LNCAP (cell line): ENCODE data around the gene HOXA4.

Experiments used
- TF ChIP-seq, protein P1 (sequence below): fragments of 450-650 bp; IDR thresholded peaks from 2 replicates; pipeline ENCODE4 v1.5.1; 2017; ENCODE audit warnings: mild to moderate bottlenecking

Gene HOXA4

DNA sequence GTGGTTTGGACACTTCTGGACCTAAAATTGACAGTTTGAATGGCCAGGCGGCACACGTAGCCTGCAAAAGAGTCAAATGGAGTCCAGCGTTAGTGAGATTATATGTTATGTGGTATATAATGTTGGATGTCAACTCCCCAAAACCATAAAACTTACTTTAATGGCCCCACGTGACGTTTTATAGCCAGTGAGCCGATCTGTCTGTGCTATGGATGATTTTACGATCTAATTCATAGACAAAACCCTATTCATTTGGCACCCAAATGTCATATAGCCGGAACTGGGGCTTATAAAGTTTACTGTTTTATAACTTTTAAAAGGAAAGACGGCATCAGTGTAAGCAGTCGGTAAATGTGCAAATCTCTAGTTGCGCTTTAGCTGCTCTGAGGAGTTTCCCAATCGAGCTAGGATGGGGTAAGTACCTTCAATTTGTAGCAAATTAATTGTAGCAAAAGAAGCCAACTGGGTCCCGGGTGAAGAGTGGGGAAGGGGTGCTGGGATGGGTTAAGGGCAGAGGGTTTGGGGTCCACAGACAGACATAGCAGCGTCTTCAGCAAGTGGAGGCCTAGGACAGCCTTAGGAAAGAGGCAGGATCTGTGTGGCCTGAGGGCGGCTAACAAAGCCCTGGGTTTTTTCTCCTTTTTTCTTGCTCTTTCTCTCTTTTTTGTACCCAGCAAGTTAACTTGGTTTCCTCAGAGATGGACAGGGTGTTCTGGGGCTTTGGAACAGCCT lies 9.7 kb upstream of the HOXA4 start:
- TF ChIP-seq, protein P1, sequence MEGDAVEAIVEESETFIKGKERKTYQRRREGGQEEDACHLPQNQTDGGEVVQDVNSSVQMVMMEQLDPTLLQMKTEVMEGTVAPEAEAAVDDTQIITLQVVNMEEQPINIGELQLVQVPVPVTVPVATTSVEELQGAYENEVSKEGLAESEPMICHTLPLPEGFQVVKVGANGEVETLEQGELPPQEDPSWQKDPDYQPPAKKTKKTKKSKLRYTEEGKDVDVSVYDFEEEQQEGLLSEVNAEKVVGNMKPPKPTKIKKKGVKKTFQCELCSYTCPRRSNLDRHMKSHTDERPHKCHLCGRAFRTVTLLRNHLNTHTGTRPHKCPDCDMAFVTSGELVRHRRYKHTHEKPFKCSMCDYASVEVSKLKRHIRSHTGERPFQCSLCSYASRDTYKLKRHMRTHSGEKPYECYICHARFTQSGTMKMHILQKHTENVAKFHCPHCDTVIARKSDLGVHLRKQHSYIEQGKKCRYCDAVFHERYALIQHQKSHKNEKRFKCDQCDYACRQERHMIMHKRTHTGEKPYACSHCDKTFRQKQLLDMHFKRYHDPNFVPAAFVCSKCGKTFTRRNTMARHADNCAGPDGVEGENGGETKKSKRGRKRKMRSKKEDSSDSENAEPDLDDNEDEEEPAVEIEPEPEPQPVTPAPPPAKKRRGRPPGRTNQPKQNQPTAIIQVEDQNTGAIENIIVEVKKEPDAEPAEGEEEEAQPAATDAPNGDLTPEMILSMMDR, result no peak

- TF ChIP-seq, protein P1, result no peak
Measured at GRCh38 chr7:27139334-27140125, 9.0 kb upstream of the HOXA4 start.

GRCh38 chr7:27138985-27139333 lies 8.4 kb upstream of the HOXA4 start:
- TF ChIP-seq, protein P1, result no peak

- TF ChIP-seq, protein P1, result no peak
Measured at GRCh38 chr7:27138472-27138871, 7.9 kb upstream of the HOXA4 start.

- TF ChIP-seq, protein P1, result no peak
Measured at GRCh38 chr7:27137640-27138315, 7.2 kb upstream of the HOXA4 start.

GRCh38 chr7:27134392-27134791 lies 3.8 kb upstream of the HOXA4 start:
- TF ChIP-seq, protein P1, result no peak

- TF ChIP-seq, protein P1, result no peak
Measured at GRCh38 chr7:27133409-27134231, 3.1 kb upstream of the HOXA4 start.
